ENCODE measurements around the gene CACNA1C.

GRCh38 chr12:2503036-2503435 is 450.2 kb downstream of the CACNA1C start:
- TF ChIP-seq POLR2A (IDR thresholded peaks at IDR 0.05; ENCODE audit: low read depth, low read length) (no peak), POLR2AphosphoS5 (IDR thresholded peaks at IDR 0.05; ENCODE audit: low read depth, low read length) (no peak), SPI1 (IDR thresholded peaks at IDR 0.05; ENCODE audit: low read depth, low read length) (no peak), PAX5 (IDR thresholded peaks at IDR 0.05; ENCODE audit: insufficient read depth, low read length, severe bottlenecking) (no peak), TAF1 (IDR thresholded peaks at IDR 0.05; ENCODE audit: low read depth, low read length) (no peak), POU2F2 (IDR thresholded peaks at IDR 0.05; ENCODE audit: low read depth, low read length) (no peak)

Measured in GM12891 (cell line).